Mucosa of descending colon (tissue), 3 donors: ENCODE measurements around the gene CMTM4. TPM values are rescaled to one million over a fixed set of nuclear protein-coding genes. Genes with fewer than 3 reads are reported as not detected.
A peak's percentile ranks its signal among the peaks of the same experiment; 100 is the strongest.

Experiments
- ATAC-seq: fragments of 200-7000 bp; cut with Tn5 transposase; one replicate; pipeline ENCODE4 v1.9.1; 2020; ENCODE audit warnings: mild to moderate bottlenecking, moderate library complexity
- DNase-seq, 3 donors: peaks; one replicate each; pipeline ENCODE4 v3.0.0-alpha.2; 2020
- H3K36me3 ChIP-seq: fragments of 200-600 bp; one replicate; pipeline ENCODE4 v1.8.0; 2021; ENCODE audit warnings: low read depth, mild to moderate bottlenecking
- H3K4me1 ChIP-seq: fragments of 200-600 bp; one replicate; pipeline ENCODE4 v1.8.0; 2021; ENCODE audit warnings: low read depth, mild to moderate bottlenecking
- H3K4me3 ChIP-seq: fragments of 200-600 bp; one replicate; pipeline ENCODE4 v1.8.0; 2021; ENCODE audit warnings: mild to moderate bottlenecking
- H3K9me3 ChIP-seq: fragments of 200-600 bp; one replicate; pipeline ENCODE4 v1.8.0; 2021; ENCODE audit warnings: mild to moderate bottlenecking
- intact Hi-C, 2 donors: fragments of 100-400 bp; cut with DNase I in 1 of 2; cut with micrococcal nuclease in 1 of 2; formaldehyde crosslinking; loops; one replicate each; pipeline versions ENCODE4 v1.11.0 to v1.11.1; 2022; cut with DNase I, micrococcal nuclease
- total RNA-seq, 3 donors: library from RNA; stranded (reverse); fragmentation: NEBNext Ultra II Directional in 2 of 3; extraction: Animal tissue kit (Norgen Biotek cat#: 25700) in 2 of 3; gene quantifications; one replicate each; pipeline versions ENCODE4 v1.2.1 to v1.2.4, GENCODE V29; 2021 to 2023
- TF ChIP-seq, protein P1 (sequence below): fragments of 200-600 bp; IDR thresholded peaks from one replicate; pipeline ENCODE4 v1.8.0; 2022; ENCODE audit warnings: antibody characterized with exemption, mild to moderate bottlenecking
- donor health status: DM: no; HTN: no; CAD: no; lungs with moderate emphysema.
- donor health status: DM: no; HTN: no; CAD: no.
- donor health status: DM: no; HTN: yes; CAD: no.

Gene CMTM4
- total RNA-seq, 3 donors from 2014 or later, result 91.6 to 208 (median 155) TPM

- TF ChIP-seq, protein P1, sequence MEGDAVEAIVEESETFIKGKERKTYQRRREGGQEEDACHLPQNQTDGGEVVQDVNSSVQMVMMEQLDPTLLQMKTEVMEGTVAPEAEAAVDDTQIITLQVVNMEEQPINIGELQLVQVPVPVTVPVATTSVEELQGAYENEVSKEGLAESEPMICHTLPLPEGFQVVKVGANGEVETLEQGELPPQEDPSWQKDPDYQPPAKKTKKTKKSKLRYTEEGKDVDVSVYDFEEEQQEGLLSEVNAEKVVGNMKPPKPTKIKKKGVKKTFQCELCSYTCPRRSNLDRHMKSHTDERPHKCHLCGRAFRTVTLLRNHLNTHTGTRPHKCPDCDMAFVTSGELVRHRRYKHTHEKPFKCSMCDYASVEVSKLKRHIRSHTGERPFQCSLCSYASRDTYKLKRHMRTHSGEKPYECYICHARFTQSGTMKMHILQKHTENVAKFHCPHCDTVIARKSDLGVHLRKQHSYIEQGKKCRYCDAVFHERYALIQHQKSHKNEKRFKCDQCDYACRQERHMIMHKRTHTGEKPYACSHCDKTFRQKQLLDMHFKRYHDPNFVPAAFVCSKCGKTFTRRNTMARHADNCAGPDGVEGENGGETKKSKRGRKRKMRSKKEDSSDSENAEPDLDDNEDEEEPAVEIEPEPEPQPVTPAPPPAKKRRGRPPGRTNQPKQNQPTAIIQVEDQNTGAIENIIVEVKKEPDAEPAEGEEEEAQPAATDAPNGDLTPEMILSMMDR, result no peak
- ATAC-seq, result no peak
- no peaks in the 10 kb centered on the region for H3K36me3 ChIP-seq
- no peaks in the 10 kb centered on the region for H3K9me3 ChIP-seq
- intact Hi-C loops, result no loop called here
- DNase-seq, result no peak
- H3K4me3 ChIP-seq, result no peak overlapping the region
- H3K4me1 ChIP-seq, result peaks cover 20% of the 10 kb centered on the region
Measured at GRCh38 chr16:66653581-66654350, 42.8 kb downstream of the CMTM4 start.

GRCh38 chr16:66652661-66653360 is 43.7 kb downstream of the CMTM4 start:
- TF ChIP-seq, protein P1, result no peak
- H3K4me3 ChIP-seq, result no peak overlapping the region
- ATAC-seq (no peak), DNase-seq (no peak)
- H3K36me3 ChIP-seq, result no peaks in the 10 kb centered on the region
- H3K4me1 ChIP-seq, result peaks cover 20% of the 10 kb centered on the region
- H3K9me3 ChIP-seq, result no peaks in the 10 kb centered on the region
- intact Hi-C loops, result no loop called here

DNA sequence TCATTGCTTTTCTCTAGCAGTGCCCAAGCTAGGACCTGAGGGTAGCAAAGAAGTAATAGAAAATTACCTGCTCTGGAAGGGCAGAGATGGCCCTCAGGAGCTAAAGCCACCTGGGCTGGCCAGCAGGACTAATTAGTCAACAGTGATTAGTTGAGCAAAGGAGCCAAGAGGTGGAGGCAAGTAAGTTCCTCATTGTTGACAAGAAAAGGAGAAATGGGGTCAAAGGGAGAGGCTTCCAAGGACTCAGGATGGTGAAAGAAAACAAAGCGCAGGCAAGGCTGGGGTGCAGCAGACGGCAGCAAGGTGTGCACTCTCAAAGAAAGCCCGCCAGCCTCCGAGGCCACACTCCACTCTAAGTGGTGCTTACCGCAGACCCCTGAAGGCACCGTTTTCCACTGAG is 44.6 kb downstream of the CMTM4 start:
- H3K4me3 ChIP-seq, result no peak overlapping the region
- H3K4me1 ChIP-seq, result peaks cover 20% of the 10 kb centered on the region
- intact Hi-C loops, result no loop called here
- TF ChIP-seq, protein P1, result no peak
- no peaks in the 10 kb centered on the region for H3K9me3 ChIP-seq
- H3K36me3 ChIP-seq, result no peaks in the 10 kb centered on the region
- DNase-seq (no peak), ATAC-seq (no peak)

GRCh38 chr16:66651474-66651765 is 45.1 kb downstream of the CMTM4 start:
- no peak overlapping the region for H3K4me3 ChIP-seq
- H3K36me3 ChIP-seq, result no peaks in the 10 kb centered on the region
- intact Hi-C loops, result no loop called here
- no peak for DNase-seq
- TF ChIP-seq, protein P1, result no peak
- no peaks in the 10 kb centered on the region for H3K9me3 ChIP-seq
- ATAC-seq, result no peak
- H3K4me1 ChIP-seq, result peaks cover 20% of the 10 kb centered on the region

- ATAC-seq, result peak; percentile 93
- H3K4me3 ChIP-seq, result no peak overlapping the region
- no peaks in the 10 kb centered on the region for H3K36me3 ChIP-seq
- TF ChIP-seq, protein P1, result peak; percentile 88
- H3K9me3 ChIP-seq, result no peaks in the 10 kb centered on the region
- intact Hi-C loops, result no loop called here
- H3K4me1 ChIP-seq, result peaks cover 20% of the 10 kb centered on the region
- peak in 2 of 3 donors; percentile 62 to 92 for DNase-seq
Measured at GRCh38 chr16:66650707-66651473, 45.7 kb downstream of the CMTM4 start.
